HUES6 (cell line): ENCODE data around the gene SKAP2.

ENCODE experiments used
- H3K27ac ChIP-seq: 2 replicates; pipeline ENCODE4 v1.7.0; 2013; ENCODE audit warnings: low read depth, mild to moderate bottlenecking, low read length, inconsistent platforms
- H3K27me3 ChIP-seq: 2 replicates; pipeline ENCODE4 v1.6.1; 2013; ENCODE audit warnings: low read length; ENCODE audit not compliant: control insufficient read depth, insufficient read depth
- H3K36me3 ChIP-seq: 2 replicates; pipeline ENCODE4 v1.6.1; 2013; ENCODE audit warnings: low read length; ENCODE audit not compliant: control insufficient read depth, insufficient read depth
- H3K4me1 ChIP-seq: 2 replicates; pipeline ENCODE4 v1.6.1; 2013; ENCODE audit warnings: low read length; ENCODE audit not compliant: control insufficient read depth, insufficient read depth
- H3K4me3 ChIP-seq: 2 replicates; pipeline ENCODE4 v1.5.1; 2013; ENCODE audit warnings: low read depth, low read length
- H3K9ac ChIP-seq: one replicate; pipeline ENCODE4 v1.6.1; 2013; ENCODE audit warnings: mild to moderate bottlenecking, low read length
- H3K9me3 ChIP-seq: 2 replicates; pipeline ENCODE4 v1.6.1; 2013; ENCODE audit warnings: low read depth, low read length; ENCODE audit not compliant: control insufficient read depth, insufficient read depth

The SKAP2 gene

GRCh38 chr7:26864309-26865093 is at the start of gene SKAP2:
SKAP2 (minus strand) TSS chr7:26864590; CDS start chr7:26864429, 161 bp downstream.
- Histone ChIP-seq H3K4me1 (peaks cover 4% of the 10 kb centered on the region; the same call in 1 of the 2 replicates), H3K4me3 (peak within 1 kb of the TSS; percentile 69), H3K27me3 (peaks cover 17% of the 10 kb centered on the region; the same call in 1 of the 2 replicates), H3K36me3 (no peaks in the 10 kb centered on the region), H3K27ac (peak within 1 kb of the TSS; percentile 54; the same call in 1 of the 2 replicates), H3K9me3 (no peaks in the 10 kb centered on the region), H3K9ac (peak within 1 kb of the TSS; percentile 77)

GRCh38 chr7:26912933-26913536 is 48.6 kb upstream of the SKAP2 start:
- Histone ChIP-seq H3K36me3 (no peaks in the 10 kb centered on the region), H3K9ac (no peak overlapping the region), H3K27ac (no peak overlapping the region), H3K27me3 (no peaks in the 10 kb centered on the region), H3K4me3 (no peak overlapping the region), H3K4me1 (peaks cover 3% of the 10 kb centered on the region; the same call in 1 of the 2 replicates), H3K9me3 (no peaks in the 10 kb centered on the region)

GRCh38 chr7:26912338-26912737 is 47.9 kb upstream of the SKAP2 start:
- Histone ChIP-seq H3K9ac (no peak overlapping the region), H3K27ac (no peak overlapping the region)

GRCh38 chr7:26910221-26910620 is 45.8 kb upstream of the SKAP2 start:
- no peak overlapping the region for H3K4me3 ChIP-seq
- no peaks in the 10 kb centered on the region for H3K27me3 ChIP-seq
- H3K9ac ChIP-seq: no peak overlapping the region
- no peak overlapping the region for H3K27ac ChIP-seq
- H3K4me1 ChIP-seq: peaks cover 3% of the 10 kb centered on the region; the same call in 1 of the 2 replicates
- H3K9me3 ChIP-seq: no peaks in the 10 kb centered on the region
- H3K36me3 ChIP-seq: no peaks in the 10 kb centered on the region

More at GRCh38 chr7:26912338-26912737, 47.9 kb upstream of the SKAP2 start:
- peaks cover 3% of the 10 kb centered on the region; the same call in 1 of the 2 replicates for H3K4me1 ChIP-seq
- no peaks in the 10 kb centered on the region for H3K9me3 ChIP-seq
- no peaks in the 10 kb centered on the region for H3K36me3 ChIP-seq
- H3K27me3 ChIP-seq: no peaks in the 10 kb centered on the region
- no peak overlapping the region for H3K4me3 ChIP-seq

GRCh38 chr7:26900251-26900650 is 35.9 kb upstream of the SKAP2 start:
- no peaks in the 10 kb centered on the region for H3K36me3 ChIP-seq
- H3K9me3 ChIP-seq: no peaks in the 10 kb centered on the region
- no peak overlapping the region for H3K27ac ChIP-seq
- H3K4me3 ChIP-seq: no peak overlapping the region
- H3K4me1 ChIP-seq: no peaks in the 10 kb centered on the region
- no peak overlapping the region for H3K9ac ChIP-seq
- H3K27me3 ChIP-seq: no peaks in the 10 kb centered on the region

DNA sequence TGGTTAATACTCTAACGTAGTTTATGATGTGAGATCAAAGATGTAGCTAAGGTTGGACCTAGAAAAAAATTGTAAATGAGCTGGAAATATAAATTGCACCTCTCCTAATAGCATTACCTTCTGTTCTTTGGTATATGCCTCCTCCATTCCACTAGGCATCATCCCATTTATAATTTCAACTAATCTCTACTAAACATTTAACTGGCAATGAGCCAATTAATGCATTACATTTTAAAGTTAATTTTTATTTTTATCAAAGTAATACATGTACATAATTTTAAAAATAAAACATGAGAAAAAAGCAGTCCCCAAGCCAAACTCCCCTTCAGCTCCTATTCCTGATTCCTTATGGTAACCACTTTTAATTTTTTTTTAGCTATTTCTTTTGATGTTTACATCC is 35.1 kb upstream of the SKAP2 start:
- H3K9me3 ChIP-seq: no peaks in the 10 kb centered on the region
- H3K4me1 ChIP-seq: no peaks in the 10 kb centered on the region

GRCh38 chr7:26898891-26899290 is 34.5 kb upstream of the SKAP2 start:
- Histone ChIP-seq H3K9ac (no peak overlapping the region), H3K27me3 (no peaks in the 10 kb centered on the region), H3K9me3 (no peaks in the 10 kb centered on the region), H3K36me3 (no peaks in the 10 kb centered on the region), H3K4me1 (no peaks in the 10 kb centered on the region), H3K27ac (no peak overlapping the region), H3K4me3 (no peak overlapping the region)

More for the DNA sequence above, 35.1 kb upstream of the SKAP2 start:
- Histone ChIP-seq H3K4me3 (no peak overlapping the region), H3K27ac (no peak overlapping the region), H3K27me3 (no peaks in the 10 kb centered on the region), H3K9ac (no peak overlapping the region), H3K36me3 (no peaks in the 10 kb centered on the region)

DNA sequence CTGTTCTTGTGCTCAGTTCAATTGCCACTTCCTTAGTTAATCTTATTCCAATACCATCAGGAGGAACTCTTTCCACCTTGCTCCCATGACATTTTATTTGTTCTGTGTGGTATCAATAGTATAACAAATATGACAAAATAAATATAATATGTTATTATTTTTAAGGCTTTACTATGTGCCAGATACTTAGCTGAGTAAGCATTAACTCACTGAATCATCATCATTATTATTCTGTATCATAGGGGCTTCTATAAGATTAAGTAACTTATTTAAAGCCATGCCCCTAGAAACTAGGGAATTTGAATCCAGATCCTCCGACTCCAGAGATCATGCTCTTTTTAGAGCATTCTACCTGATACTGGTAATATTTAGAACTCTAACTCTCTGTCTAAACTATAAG is 33.5 kb upstream of the SKAP2 start:
- Histone ChIP-seq H3K4me1 (no peaks in the 10 kb centered on the region), H3K4me3 (no peak overlapping the region)

GRCh38 chr7:26891400-26892350 is 27.3 kb upstream of the SKAP2 start:
- Histone ChIP-seq H3K27me3 (no peaks in the 10 kb centered on the region), H3K4me3 (no peak overlapping the region), H3K27ac (no peak overlapping the region)

More for the DNA sequence above, 33.5 kb upstream of the SKAP2 start:
- Histone ChIP-seq H3K9ac (no peak overlapping the region), H3K36me3 (no peaks in the 10 kb centered on the region), H3K9me3 (no peaks in the 10 kb centered on the region), H3K27ac (no peak overlapping the region), H3K27me3 (no peaks in the 10 kb centered on the region)

GRCh38 chr7:26880852-26881251 is 16.5 kb upstream of the SKAP2 start:
- H3K4me1 ChIP-seq: no peaks in the 10 kb centered on the region
- peaks cover 2% of the 10 kb centered on the region; the same call in 1 of the 2 replicates for H3K9me3 ChIP-seq
- no peak overlapping the region for H3K4me3 ChIP-seq
- no peaks in the 10 kb centered on the region for H3K27me3 ChIP-seq
- no peak overlapping the region for H3K9ac ChIP-seq
- H3K36me3 ChIP-seq: no peaks in the 10 kb centered on the region
- no peak overlapping the region for H3K27ac ChIP-seq

More at GRCh38 chr7:26891400-26892350, 27.3 kb upstream of the SKAP2 start:
- Histone ChIP-seq H3K4me1 (no peaks in the 10 kb centered on the region), H3K9me3 (no peaks in the 10 kb centered on the region), H3K9ac (no peak overlapping the region), H3K36me3 (no peaks in the 10 kb centered on the region)
